Left ventricle myocardium inferior (tissue), 1 donor: ENCODE data around the gene MLF2. TPM values are rescaled to one million over a fixed set of nuclear protein-coding genes. Genes with fewer than 3 reads are reported as not detected.

Source experiments
- DNase-seq: peaks from one replicate; pipeline ENCODE4 v3.0.0-alpha.2; 2020
- H3K27ac ChIP-seq: fragments of 200-600 bp; replicated peaks from 2 replicates; pipeline ENCODE4 v1.8.0; 2021
- H3K27me3 ChIP-seq: fragments of 200-600 bp; 2 replicates; pipeline ENCODE4 v1.8.0; 2021; ENCODE audit warnings: low read depth
- H3K36me3 ChIP-seq: fragments of 200-600 bp; 2 replicates; pipeline ENCODE4 v1.8.0; 2021
- H3K4me1 ChIP-seq: fragments of 200-600 bp; 2 replicates; pipeline ENCODE4 v1.8.0; 2021
- H3K4me3 ChIP-seq: fragments of 200-600 bp; 2 replicates; pipeline ENCODE4 v1.8.0; 2021; ENCODE audit warnings: mild to moderate bottlenecking, moderate library complexity
- H3K9me3 ChIP-seq: fragments of 200-600 bp; replicated peaks from 2 replicates; pipeline ENCODE4 v1.8.0; 2021
- CTCF ChIP-seq: fragments of 200-600 bp; IDR thresholded peaks from 2 replicates; pipeline ENCODE4 v1.8.0; 2021; ENCODE audit warnings: antibody characterized with exemption, mild to moderate bottlenecking, borderline replicate concordance
- intact Hi-C: fragments of 100-400 bp; cut with micrococcal nuclease; formaldehyde crosslinking; loops from one replicate; pipeline ENCODE4 v1.11.0; 2022
- total RNA-seq: library from RNA; stranded (reverse); fragmentation: NEBNext Ultra II Directional; extraction: Animal tissue kit (Norgen Biotek cat#: 25700); gene quantifications from one replicate; pipeline ENCODE4 v1.2.1, GENCODE V29; 2021
- donor health status: DM: no; HTN: yes; CAD: no; lungs with severe emphysema.

MLF2 gene
- total RNA-seq, 1 donor from 2014 or later: 153 TPM

- TF ChIP-seq CTCF: no peak
- Histone ChIP-seq H3K4me3 (no peak overlapping the region), H3K4me1 (peaks cover 31% of the 10 kb centered on the region), H3K27ac (no peak overlapping the region), H3K27me3 (peaks cover 29% of the 10 kb centered on the region), H3K36me3 (peaks cover 1% of the 10 kb centered on the region), H3K9me3 (no peaks in the 10 kb centered on the region)
- intact Hi-C loops: no loop called here
- no peak for DNase-seq
Observed at GRCh38 chr12:6775185-6776174, 22.5 kb upstream of the MLF2 start.

DNA sequence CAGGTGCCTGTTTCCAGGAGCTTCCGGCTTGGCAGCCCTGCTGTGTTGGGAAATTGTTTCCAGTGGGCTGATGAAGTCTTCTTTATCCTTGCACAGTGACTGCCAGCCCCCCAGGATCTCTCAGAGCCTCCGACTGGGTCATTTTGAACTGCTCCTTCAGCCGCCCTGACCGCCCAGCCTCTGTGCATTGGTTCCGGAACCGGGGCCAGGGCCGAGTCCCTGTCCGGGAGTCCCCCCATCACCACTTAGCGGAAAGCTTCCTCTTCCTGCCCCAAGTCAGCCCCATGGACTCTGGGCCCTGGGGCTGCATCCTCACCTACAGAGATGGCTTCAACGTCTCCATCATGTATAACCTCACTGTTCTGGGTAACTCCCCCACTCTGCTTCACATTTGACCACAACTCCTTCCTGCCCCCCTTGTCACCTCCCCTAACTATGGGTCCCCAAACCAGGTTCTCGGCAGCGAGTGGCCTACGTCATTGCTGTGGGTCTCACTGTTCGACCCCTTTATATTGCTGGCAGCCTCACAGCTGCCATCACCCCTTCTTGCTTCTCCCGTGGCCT, 21.6 kb upstream of the MLF2 start:
- DNase-seq: no peak
- Histone ChIP-seq H3K27me3 (peaks cover 29% of the 10 kb centered on the region), H3K4me1 (peaks cover 35% of the 10 kb centered on the region), H3K4me3 (no peak overlapping the region), H3K27ac (no peak overlapping the region), H3K36me3 (peaks cover 10% of the 10 kb centered on the region), H3K9me3 (no peaks in the 10 kb centered on the region)
- no peak for TF ChIP-seq CTCF
- intact Hi-C loops: no loop called here

DNA sequence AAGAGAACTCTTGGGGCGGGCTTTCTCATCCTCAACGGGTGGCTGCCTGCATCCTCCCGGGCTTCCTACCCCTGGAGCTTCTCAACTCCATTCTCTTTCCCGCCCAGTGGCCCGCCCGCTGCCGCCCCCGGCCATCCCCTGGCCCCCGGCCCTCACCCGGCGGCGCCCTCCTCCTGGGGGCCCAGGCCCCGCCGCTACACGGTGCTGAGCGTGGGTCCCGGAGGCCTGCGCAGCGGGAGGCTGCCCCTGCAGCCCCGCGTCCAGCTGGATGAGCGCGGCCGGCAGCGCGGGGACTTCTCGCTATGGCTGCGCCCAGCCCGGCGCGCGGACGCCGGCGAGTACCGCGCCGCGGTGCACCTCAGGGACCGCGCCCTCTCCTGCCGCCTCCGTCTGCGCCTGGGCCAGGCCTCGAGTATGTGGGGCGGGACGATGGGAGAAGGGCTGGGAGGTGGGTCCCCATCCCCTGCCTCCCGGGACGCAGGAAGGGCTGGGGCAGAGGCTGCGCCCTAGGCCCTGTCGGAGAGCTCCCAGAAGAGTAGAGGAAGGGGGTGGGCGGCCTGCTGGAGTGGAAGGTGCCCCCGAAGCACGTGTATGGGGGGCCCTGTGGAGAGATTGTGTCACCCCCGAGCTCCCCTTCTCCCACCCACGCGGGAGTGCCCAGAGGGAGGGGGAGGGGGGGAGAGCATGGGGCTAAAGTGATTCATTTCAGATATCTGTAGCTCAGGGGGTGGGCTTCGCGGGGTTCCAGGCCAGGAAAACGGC, 20.8 kb upstream of the MLF2 start:
- no peaks in the 10 kb centered on the region for H3K9me3 ChIP-seq
- peaks cover 29% of the 10 kb centered on the region for H3K27me3 ChIP-seq
- no peak for DNase-seq
- TF ChIP-seq CTCF: no peak
- H3K27ac ChIP-seq: no peak overlapping the region
- intact Hi-C loops: no loop called here
- peaks cover 13% of the 10 kb centered on the region for H3K36me3 ChIP-seq
- peaks cover 37% of the 10 kb centered on the region for H3K4me1 ChIP-seq
- peak overlapping the region; percentile 45 for H3K4me3 ChIP-seq

- Histone ChIP-seq H3K27me3 (peaks cover 29% of the 10 kb centered on the region), H3K36me3 (peaks cover 13% of the 10 kb centered on the region), H3K9me3 (no peaks in the 10 kb centered on the region), H3K27ac (no peak overlapping the region), H3K4me1 (peaks cover 38% of the 10 kb centered on the region), H3K4me3 (peak overlapping the region; percentile 45)
- no peak for DNase-seq
- TF ChIP-seq CTCF: no peak
- intact Hi-C loops: no loop called here
Observed at GRCh38 chr12:6772726-6773589, 20.0 kb upstream of the MLF2 start.

GRCh38 chr12:6772331-6772695, 19.4 kb upstream of the MLF2 start, which contains the start of gene LAG3:
Gene LAG3 (plus strand): TSS chr12:6772520. CDS start chr12:6772853, 333 bp downstream.
- Histone ChIP-seq H3K27me3 (peaks cover 29% of the 10 kb centered on the region), H3K9me3 (no peaks in the 10 kb centered on the region), H3K27ac (peak within 1 kb of the TSS; percentile 33), H3K4me1 (peaks cover 39% of the 10 kb centered on the region), H3K36me3 (peaks cover 13% of the 10 kb centered on the region), H3K4me3 (peak within 1 kb of the TSS; percentile 45)
- intact Hi-C loops: no loop called here
- no peak for DNase-seq
- TF ChIP-seq CTCF: no peak
